HG03460 (cell line): Measurements from ENCODE around the gene ATP5MG.
"Not testable (repeated sequence)": the region's sequence is repeated elsewhere in the genome, so short reads cannot be mapped to it uniquely, and the experiment has no call there.

Experiments used
- ATAC-seq: cut with Tn5 transposase; IDR thresholded peaks from one replicate; pipeline ENCODE4 v1.9.1; 2021; ENCODE audit not compliant: unreplicated experiment

ATP5MG gene, protein sequence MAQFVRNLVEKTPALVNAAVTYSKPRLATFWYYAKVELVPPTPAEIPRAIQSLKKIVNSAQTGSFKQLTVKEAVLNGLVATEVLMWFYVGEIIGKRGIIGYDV

GRCh38 chr11:118401151-118401879 lies at the start of gene ATP5MG:
Gene ATP5MG (plus strand): TSS chr11:118401606. CDS start chr11:118401666, 60 bp downstream.
- peak; percentile 60 for ATAC-seq

DNA sequence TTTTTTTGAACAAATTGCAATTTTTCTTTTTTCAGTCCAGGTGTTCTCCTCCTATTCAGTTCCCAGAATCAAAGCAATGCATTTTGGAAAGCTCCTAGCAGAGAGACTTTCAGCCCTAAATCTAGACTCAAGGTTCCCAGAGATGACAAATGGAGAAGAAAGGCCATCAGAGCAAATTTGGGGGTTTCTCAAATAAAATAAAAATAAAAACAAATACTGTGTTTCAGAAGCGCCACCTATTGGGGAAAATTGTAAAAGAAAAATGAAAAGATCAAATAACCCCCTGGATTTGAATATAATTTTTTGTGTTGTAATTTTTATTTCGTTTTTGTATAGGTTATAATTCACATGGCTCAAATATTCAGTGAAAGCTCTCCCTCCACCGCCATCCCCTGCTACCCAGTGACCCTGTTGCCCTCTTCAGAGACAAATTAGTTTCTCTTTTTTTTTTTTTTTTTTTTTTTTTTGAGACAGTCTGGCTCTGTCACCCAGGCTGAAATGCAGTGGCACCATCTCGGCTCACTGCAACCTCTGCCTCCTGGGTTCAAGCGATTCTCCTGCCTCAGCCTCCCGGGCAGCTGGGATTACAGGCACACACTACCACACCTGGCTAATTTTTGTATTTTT lies 48.2 kb upstream of the ATP5MG start:
- no peak for ATAC-seq

GRCh38 chr11:118358071-118358470 lies 43.3 kb upstream of the ATP5MG start:
- no peak for ATAC-seq

GRCh38 chr11:118359295-118359958 lies 42.0 kb upstream of the ATP5MG start, which contains the start of gene UBE4A:
Gene UBE4A (plus strand): TSS chr11:118359600. CDS start chr11:118365081, 5,481 bp downstream.
- ATAC-seq: peak; percentile 81

DNA sequence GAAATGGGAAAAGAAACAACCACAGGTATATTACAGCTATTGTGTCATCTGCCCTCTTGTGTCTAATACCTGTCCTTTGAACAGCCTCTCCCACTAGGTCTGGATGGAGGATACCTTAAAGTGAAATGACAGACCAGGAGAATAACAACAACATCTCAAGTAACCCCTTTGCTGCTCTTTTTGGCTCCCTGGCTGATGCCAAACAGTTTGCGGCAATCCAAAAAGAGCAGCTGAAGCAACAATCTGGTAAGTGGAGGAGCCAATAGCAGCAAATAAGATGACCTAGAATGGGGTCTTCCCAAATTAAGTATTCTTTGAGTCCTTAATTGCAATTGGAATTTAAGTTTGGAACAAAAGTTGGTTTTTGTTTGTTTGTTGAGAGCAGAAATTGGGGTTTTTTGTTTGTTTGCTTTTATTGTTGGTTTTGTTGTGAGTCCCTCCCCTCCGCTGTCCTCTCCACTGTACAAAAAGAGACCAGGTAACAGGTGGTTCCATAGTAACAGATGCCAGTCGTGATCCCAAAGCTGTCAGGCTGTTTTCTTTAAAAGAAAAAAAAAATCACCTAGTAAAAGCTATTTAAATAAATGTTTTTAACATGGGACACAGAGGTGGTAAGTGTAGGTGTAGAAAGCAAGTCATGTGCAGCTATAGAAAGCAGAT lies 36.3 kb upstream of the ATP5MG start:
- no peak for ATAC-seq

GRCh38 chr11:118366287-118366686 lies 35.1 kb upstream of the ATP5MG start:
- no peak for ATAC-seq

GRCh38 chr11:118370774-118371173 lies 30.6 kb upstream of the ATP5MG start:
- ATAC-seq: no peak

- no peak for ATAC-seq
These were observed 28.1 kb upstream of the ATP5MG start for GRCh38 chr11:118373263-118373662.

GRCh38 chr11:118373871-118374270 lies 27.5 kb upstream of the ATP5MG start:
- ATAC-seq: no peak

- ATAC-seq: no peak
These were observed 26.7 kb upstream of the ATP5MG start for GRCh38 chr11:118374729-118375128.

- no peak for ATAC-seq
These were observed 25.4 kb upstream of the ATP5MG start for GRCh38 chr11:118375978-118376377.

- ATAC-seq: no peak
These were observed 21.9 kb upstream of the ATP5MG start for GRCh38 chr11:118379497-118379896.

GRCh38 chr11:118380571-118380970 lies 20.8 kb upstream of the ATP5MG start:
- no peak for ATAC-seq

DNA sequence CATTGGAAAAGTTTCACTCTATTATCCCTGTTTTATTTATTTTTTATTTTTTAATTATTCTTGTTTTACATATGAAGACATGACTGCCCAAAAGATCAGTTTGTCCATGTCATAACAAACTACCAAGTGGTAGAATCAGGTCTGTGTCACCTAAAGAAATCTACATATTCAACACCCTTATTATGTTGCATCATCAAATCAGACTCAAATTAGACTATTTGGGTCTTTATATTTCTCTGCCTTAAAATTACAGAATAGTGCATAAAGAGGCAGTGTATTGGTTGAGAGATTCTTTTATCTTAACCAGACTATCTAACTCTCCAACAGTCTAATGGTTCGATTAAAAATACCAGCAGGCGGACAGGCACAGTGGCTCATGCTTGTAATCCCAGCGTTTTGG lies 18.5 kb upstream of the ATP5MG start:
- no peak for ATAC-seq

DNA sequence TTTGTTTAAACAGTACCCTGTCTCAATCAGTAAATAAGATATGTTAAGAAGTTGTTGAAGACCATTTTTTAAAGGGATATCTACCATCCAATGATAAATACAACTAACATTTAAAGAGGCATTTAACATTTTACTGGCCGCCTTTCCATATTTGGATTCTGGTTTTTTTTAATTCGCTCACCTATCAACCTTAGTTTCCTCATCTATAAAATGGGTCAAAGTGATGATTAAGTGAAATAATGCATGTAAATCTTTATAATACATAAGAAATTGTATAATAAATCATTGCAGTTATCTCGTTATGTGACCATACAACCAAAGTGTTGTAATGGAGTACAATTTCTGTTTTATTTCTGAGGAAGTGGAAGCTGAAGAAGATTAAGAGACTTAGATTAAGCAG lies 17.7 kb upstream of the ATP5MG start:
- no peak for ATAC-seq

GRCh38 chr11:118396097-118396501 lies 5.3 kb upstream of the ATP5MG start:
- ATAC-seq: no peak

DNA sequence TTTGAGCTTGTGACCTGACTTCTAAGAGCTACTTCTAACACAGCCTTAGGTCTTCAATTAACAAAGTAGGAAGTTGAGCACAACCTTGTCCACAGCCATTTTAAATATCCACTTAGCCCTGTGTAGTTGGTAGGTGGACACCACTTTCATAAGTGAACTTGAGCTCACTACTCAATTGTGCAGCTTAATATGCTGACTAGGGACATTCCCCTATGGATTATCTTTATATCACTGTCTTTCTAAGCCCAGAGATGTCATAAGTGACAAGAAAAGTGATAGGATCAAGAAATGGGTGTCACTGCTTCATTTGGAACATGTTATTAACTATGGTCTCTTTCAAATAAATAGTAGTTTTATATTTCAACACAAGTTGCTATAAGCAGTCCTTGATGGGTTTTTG lies 4.0 kb upstream of the ATP5MG start:
- no peak for ATAC-seq

DNA sequence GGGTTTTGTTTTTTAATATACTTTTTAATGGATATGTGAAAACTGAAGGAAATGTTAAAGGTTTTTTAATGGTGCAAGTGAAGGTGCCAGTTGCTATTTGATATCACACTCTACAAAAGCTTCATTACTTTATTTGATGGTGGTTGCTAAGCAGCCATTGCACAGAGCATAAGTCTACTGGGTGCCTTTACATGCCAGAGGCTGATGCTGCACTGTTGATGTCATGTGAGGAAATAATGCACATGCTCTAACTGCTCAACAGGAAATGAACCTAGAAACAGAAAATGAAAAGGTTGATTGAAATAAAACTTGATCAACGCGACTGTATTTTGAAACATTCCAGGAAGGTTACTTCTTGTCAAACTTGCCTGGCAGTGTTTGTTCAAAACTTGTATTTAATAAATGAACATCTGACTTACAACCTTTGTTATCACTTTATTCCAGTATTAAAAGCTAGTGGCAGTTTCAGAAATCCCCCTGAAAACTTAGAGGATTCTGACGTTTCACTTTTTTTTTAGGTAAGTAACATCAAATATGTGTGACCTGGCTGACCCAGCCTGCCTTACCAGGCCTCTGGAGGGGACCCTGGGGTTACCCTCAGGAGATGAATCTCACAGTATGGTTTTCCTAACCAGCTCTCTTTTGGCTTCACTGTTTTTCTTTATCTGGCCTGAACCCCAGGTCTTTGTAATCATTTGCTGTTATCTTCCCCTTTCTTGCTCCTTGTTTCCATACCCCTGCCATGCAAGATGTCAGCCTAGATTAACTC lies 2.4 kb upstream of the ATP5MG start:
- no peak for ATAC-seq

DNA sequence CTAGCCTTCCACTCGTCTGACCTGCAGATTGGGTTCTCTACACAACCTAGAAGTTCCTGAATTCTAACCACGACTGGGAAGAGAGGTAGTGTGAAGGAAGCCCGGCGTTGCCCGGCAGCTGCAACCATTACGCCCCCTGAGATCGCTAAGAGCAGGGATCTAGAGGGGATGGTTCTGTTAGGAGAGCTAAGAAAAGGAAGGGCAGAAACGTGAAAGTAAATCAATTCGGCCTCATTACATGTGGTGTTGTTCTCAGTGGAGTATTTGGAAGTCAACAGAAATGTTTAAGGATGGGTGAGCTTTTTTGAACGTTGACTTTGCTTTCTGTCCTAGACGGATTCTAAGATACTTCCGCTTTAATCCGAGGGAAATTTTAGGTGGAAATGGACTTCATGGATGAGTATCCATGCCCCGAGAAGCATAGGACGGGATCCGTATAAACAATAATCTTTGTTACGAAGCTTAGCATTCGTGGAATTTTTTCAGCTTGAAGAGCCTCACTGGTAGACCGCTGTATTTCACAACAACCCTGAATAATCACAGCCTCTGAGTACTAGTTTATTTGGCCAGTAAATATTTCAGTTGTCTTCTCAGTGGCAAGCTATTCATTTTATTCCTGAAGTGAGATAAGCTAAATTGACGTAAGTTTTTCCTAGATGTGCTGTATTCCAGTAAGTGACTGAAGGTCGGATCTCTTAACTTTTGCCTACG lies 629 bp downstream of the ATP5MG start:
- no peak for ATAC-seq

DNA sequence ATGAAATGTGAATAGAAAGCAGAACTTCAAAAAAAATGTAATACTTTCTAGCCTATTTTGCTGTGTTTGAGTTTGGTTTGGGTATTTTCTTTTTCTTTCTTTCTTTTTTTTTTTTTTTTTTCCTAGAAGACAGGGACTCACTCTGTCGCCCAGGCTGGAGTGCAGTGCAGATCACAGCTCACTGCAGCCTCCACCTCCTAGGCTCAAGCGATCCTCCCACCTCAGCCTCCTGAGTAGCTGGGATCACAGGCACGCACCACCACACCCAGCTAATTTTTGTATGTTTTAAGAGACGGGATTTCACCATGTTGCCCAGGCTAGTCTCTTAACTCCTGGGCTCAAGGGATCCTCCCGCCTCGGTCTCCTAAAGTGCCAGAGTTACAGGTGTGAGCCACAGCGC lies 1.2 kb downstream of the ATP5MG start:
- ATAC-seq: not testable (repeated sequence)
